HepG2 (cell line): ENCODE measurements around the gene CCSER2. TPM values are rescaled to one million over a fixed set of nuclear protein-coding genes. Genes with fewer than 3 reads are reported as not detected.

Source experiments
- ATF4 ChIP-seq, 2 experiments: fragments of 450-650 bp in 1 of 2; sonication (generic) in 1 of 2; formaldehyde crosslinking; IDR thresholded peaks; 2 replicates each; pipeline versions ENCODE4 v1.5.0 to v1.8.0; 2020 to 2022; ENCODE audit warnings: mild to moderate bottlenecking in 1 of 2, missing genetic modification reagents in 1 of 2
- CERS6 ChIP-seq: sonication (generic); formaldehyde crosslinking; IDR thresholded peaks from 2 replicates; pipeline ENCODE4 v1.5.0; 2020; ENCODE audit warnings: missing genetic modification reagents
- CSRNP1 ChIP-seq: sonication (generic); formaldehyde crosslinking; IDR thresholded peaks from 2 replicates; pipeline ENCODE4 v1.8.1; 2023; ENCODE audit warnings: mild to moderate bottlenecking, missing genetic modification reagents
- KAT8 ChIP-seq: IDR thresholded peaks from 2 replicates; pipeline ENCODE4 v1.6.1; 2016; ENCODE audit warnings: missing genetic modification reagents, missing compliant biosample characterization
- MAFG ChIP-seq: sonication (generic); formaldehyde crosslinking; IDR thresholded peaks from 2 replicates; pipeline ENCODE4 v1.5.1; 2020; ENCODE audit warnings: mild to moderate bottlenecking, missing genetic modification reagents
- NR2F1 ChIP-seq, 2 experiments: fragments of 450-650 bp in 1 of 2; formaldehyde crosslinking in 1 of 2; IDR thresholded peaks; 2 replicates each; pipeline versions ENCODE4 v1.5.0 to v1.6.1; 2016 to 2020; ENCODE audit warnings: mild to moderate bottlenecking in 1 of 2, missing compliant biosample characterization in 1 of 2, missing genetic modification reagents in 1 of 2, moderate library complexity in 1 of 2
- NRL ChIP-seq: sonication (generic); formaldehyde crosslinking; IDR thresholded peaks from 2 replicates; pipeline ENCODE4 v1.5.0; 2020; ENCODE audit warnings: missing genetic modification reagents, mild to moderate bottlenecking, moderate library complexity, borderline replicate concordance
- REXO4 ChIP-seq: sonication (generic); formaldehyde crosslinking; IDR thresholded peaks from 2 replicates; pipeline ENCODE4 v1.8.0; 2022; ENCODE audit warnings: missing genetic modification reagents, mild to moderate bottlenecking, borderline replicate concordance
- RNF219 ChIP-seq: sonication (generic); formaldehyde crosslinking; IDR thresholded peaks from 2 replicates; pipeline ENCODE4 v1.5.0; 2020; ENCODE audit warnings: mild to moderate bottlenecking, missing genetic modification reagents
- SMARCC2 ChIP-seq: fragments of 450-650 bp; IDR thresholded peaks from 2 replicates; pipeline ENCODE4 v1.6.1; 2017; ENCODE audit warnings: antibody characterized with exemption, mild to moderate bottlenecking
- ZNF160 ChIP-seq: sonication (generic); formaldehyde crosslinking; IDR thresholded peaks from 2 replicates; pipeline ENCODE4 v1.8.0; 2022; ENCODE audit warnings: mild to moderate bottlenecking, inconsistent platforms, missing genetic modification reagents
- ZNF546 ChIP-seq: sonication (generic); formaldehyde crosslinking; conservative IDR thresholded peaks from 2 replicates; pipeline ENCODE4 v1.8.1; 2023; ENCODE audit warnings: mild to moderate bottlenecking, missing genetic modification reagents
- polyA plus RNA-seq, 8 experiments: library from polyadenylated mRNA; depleted of rRNA in 3 of 8; stranded (reverse) in 7 of 8; unstranded in 1 of 8; fragments of >200 nt; fragmentation: Illumina TruSeq in 4 of 8; extraction: Trizol in 4 of 8; gene quantifications; 2 replicates each; pipeline versions ENCODE4 v1.2.1 to v1.2.3, GENCODE V29; 2011 to 2016; ENCODE audit warnings: low read depth in 4 of 8, missing spikeins in 1 of 8, mixed read lengths in 1 of 8; ENCODE audit not compliant: insufficient read depth in 1 of 8
- total RNA-seq, 5 experiments: library from RNA; depleted of rRNA; stranded (reverse); fragments of >200 nt; fragmentation: Illumina TruSeq; extraction: Trizol; gene quantifications; 2 replicates each; pipeline ENCODE4 v1.2.3, GENCODE V29; 2016; ENCODE audit warnings: low read depth in 1 of 5

CCSER2 gene
- total and polyA plus RNA-seq, 2 of the 13 experiments (the other 11 are each of a cell fraction or from before 2014, with no cell fraction given): 13.3 to 17.2 TPM

- TF ChIP-seq NRL (CRISPR knock-in tag) (no peak), NR2F1 (CRISPR knock-in tag; IDR thresholded peaks at IDR 0.05) (no peak), SMARCC2 (no peak), KAT8 (no peak), RNF219 (no peak), MAFG (CRISPR knock-in tag) (no peak), ZNF160 (CRISPR knock-in tag) (no peak), ZNF546 (no peak), CSRNP1 (CRISPR knock-in tag) (no peak), ATF4 (CRISPR knock-in tag; IDR thresholded peaks at IDR 0.05) (no peak), REXO4 (CRISPR knock-in tag) (no peak), CERS6 (no peak)
Measured at GRCh38 chr10:84365335-84365881, 37.0 kb downstream of the CCSER2 start (continued).
